K562 (cell line): ENCODE measurements around the gene POMGNT1. TPM values are rescaled to one million over a fixed set of nuclear protein-coding genes. Genes with fewer than 3 reads are reported as not detected.

Experiments
- ATAC-seq: fragments of 200-7000 bp; cut with Tn5 transposase; 3 replicates; pipeline ENCODE4 v1.9.1; 2020; ENCODE audit warnings: moderate library complexity
- BruUV-seq: library from RNA; stranded (reverse); fragments of 400-500 nt; replicated peaks from 2 replicates; lab custom pipeline; 2021; lab: Mats Ljungman, UMichigan
- CTCF ChIA-PET: fragments of 300-600 bp; formaldehyde crosslinking; extraction: SDS; loops from one replicate; lab custom pipeline; 2021; ENCODE audit warnings: low intra/inter-chr PET ratio; lab: Yijun Ruan, JAX
- POLR2A ChIA-PET: fragments of 300-600, 350-650 bp; sonication (Branson Sonifier 250); formaldehyde crosslinking; extraction: SDS; loops from one replicate; lab custom pipeline; 2021; ENCODE audit warnings: antibody characterized with exemption, inconsistent platforms; lab: Yijun Ruan, JAX
- DNase-seq, 4 experiments: peaks; one replicate each; pipeline versions ENCODE4 v3.0.0 to v3.0.0-alpha.2; 2011 to 2018; ENCODE audit warnings: low spot score in 3 of 4, mixed read lengths in 3 of 4; ENCODE audit errors: extremely low read depth in 1 of 4
- FAIRE-seq: peaks from 2 replicates; lab custom pipeline; 2011; peaks lifted over from hg19 to GRCh38; lab: Jason Lieb, UNC
- H2AFZ ChIP-seq: 2 replicates; pipeline ENCODE4 v1.6.0; 2011; ENCODE audit warnings: low read depth, low read length, control low read depth, inconsistent platforms
- H3K27ac ChIP-seq: fragments of 200-600 bp; 3 replicates; pipeline ENCODE4 v1.8.0; 2011; ENCODE audit warnings: low read depth, mild to moderate bottlenecking, control low read depth, inconsistent platforms, low read length, moderate library complexity, mixed read lengths; ENCODE audit errors: extremely low read depth
- H3K27me3 ChIP-seq, 2 experiments: fragments of 300-600 bp in 1 of 2; 2 replicates in 1 of 2; 3 replicates in 1 of 2; pipeline versions ENCODE4 v1.6.0 to v1.8.0; 2011; ENCODE audit warnings: inconsistent platforms in 2 of 2, low read length in 2 of 2, mild to moderate bottlenecking in 1 of 2, mixed read lengths in 1 of 2, moderate library complexity in 1 of 2; ENCODE audit not compliant: control insufficient read depth in 2 of 2, insufficient read depth in 2 of 2
- H3K36me3 ChIP-seq: fragments of 300-600 bp; 3 replicates; pipeline ENCODE4 v1.8.0; 2011; ENCODE audit warnings: mild to moderate bottlenecking, low read length, inconsistent platforms; ENCODE audit not compliant: control insufficient read depth, insufficient read depth
- H3K4me1 ChIP-seq, 2 experiments: fragments of 200-600 bp in 1 of 2; replicated peaks in 1 of 2; 2 replicates in 1 of 2; 3 replicates in 1 of 2; pipeline versions ENCODE4 v1.5.1 to v1.8.0; 2011; ENCODE audit warnings: inconsistent platforms in 2 of 2, low read length in 2 of 2, mild to moderate bottlenecking in 1 of 2, mixed read lengths in 1 of 2, moderate library complexity in 1 of 2; ENCODE audit not compliant: control insufficient read depth in 2 of 2, insufficient read depth in 2 of 2
- H3K4me2 ChIP-seq: 2 replicates; pipeline ENCODE4 v1.6.1; 2011; ENCODE audit warnings: low read length, control low read depth, inconsistent platforms, mixed read lengths; ENCODE audit not compliant: insufficient read depth
- H3K4me3 ChIP-seq: fragments of 200-600 bp; sonication (generic), shearing (Covaris generic); 2 replicates; pipeline ENCODE4 v1.5.1; 2016; ENCODE audit warnings: control low read depth, inconsistent platforms
- H3K79me2 ChIP-seq: fragments of 200-600 bp; 3 replicates; pipeline ENCODE4 v1.8.0; 2011; ENCODE audit warnings: low read length, inconsistent platforms; ENCODE audit not compliant: control insufficient read depth, insufficient read depth
- H3K9ac ChIP-seq, 2 experiments: 2 replicates each; pipeline versions ENCODE4 v1.6.0 to v1.6.1; 2011; ENCODE audit warnings: low read depth in 2 of 2, low read length in 2 of 2, control low read depth in 1 of 2, inconsistent platforms in 1 of 2, mild to moderate bottlenecking in 1 of 2, mixed read lengths in 1 of 2; ENCODE audit not compliant: insufficient read depth in 1 of 2
- H3K9me1 ChIP-seq: one replicate; pipeline ENCODE4 v1.6.0; 2011; ENCODE audit warnings: inconsistent platforms, mild to moderate bottlenecking, low read length, moderate library complexity; ENCODE audit not compliant: control insufficient read depth, insufficient read depth
- H3K9me3 ChIP-seq: replicated peaks from 2 replicates; pipeline ENCODE4 v1.5.1; 2011; ENCODE audit warnings: low read depth, low read length, inconsistent platforms; ENCODE audit not compliant: control insufficient read depth, insufficient read depth
- H4K20me1 ChIP-seq: replicated peaks from 2 replicates; pipeline ENCODE4 v1.6.1; 2011; ENCODE audit warnings: low read length, inconsistent platforms, mixed read lengths; ENCODE audit not compliant: control insufficient read depth, insufficient read depth
- MED1 ChIP-seq: sonication (generic); formaldehyde crosslinking; IDR thresholded peaks from 2 replicates; pipeline ENCODE4 v1.8.1; 2023; ENCODE audit warnings: missing genetic modification reagents, borderline replicate concordance
- WGBS: fragments of 100-300 bp; shearing (Covaris generic); methylation state at CpG from one replicate; pipeline ENCODE4 v1.1.6; 2016; ENCODE audit warnings: low coverage, mixed read lengths; ENCODE audit not compliant: insufficient coverage; ENCODE audit errors: missing lambda C conversion rate; 5-methylcytosine and 5-hydroxymethylcytosine counted together
- in situ Hi-C: fragments of 300-500 bp; cut with MboI; formaldehyde crosslinking; loops from 4 replicates; pipeline ENCODE4 v1.15.0; 2018; ENCODE audit warnings: inconsistent platforms, mixed read lengths
- intact Hi-C: fragments of 100-400 bp; cut with micrococcal nuclease; formaldehyde crosslinking; loops from 2 replicates; pipeline ENCODE4 v1.14.2; 2022
- polyA plus RNA-seq, 8 experiments: library from polyadenylated mRNA; depleted of rRNA in 4 of 8; stranded (reverse) in 5 of 8; unstranded in 3 of 8; fragments of >200 nt; fragmentation: Nextera tagmentation in 2 of 8; fragmentation: Illumina TruSeq in 1 of 8; extraction: Ambion mirVana in 2 of 8; extraction: Trizol in 1 of 8; gene quantifications; 2 replicates each; pipeline versions ENCODE4 v1.2.1 to v1.2.3, GENCODE V29; 2011 to 2014; ENCODE audit warnings: inconsistent platforms in 1 of 8, missing spikeins in 1 of 8
- total RNA-seq, 7 experiments: library from RNA; depleted of rRNA in 6 of 7; stranded (reverse); fragments of >200 nt in 6 of 7; fragmentation: Illumina TruSeq in 2 of 7; extraction: Trizol in 2 of 7; gene quantifications; 2 replicates each; pipeline versions ENCODE4 v1.2.1 to v1.2.3, GENCODE V29; 2011 to 2021; ENCODE audit warnings: low replicate concordance in 1 of 7
- TF ChIP-seq, protein P1 (sequence below): fragments of 200-600 bp; sonication (generic); IDR thresholded peaks from one replicate; pipeline ENCODE4 v1.6.1; 2012; ENCODE audit warnings: mild to moderate bottlenecking, low read depth, low read length, inconsistent platforms
- TF ChIP-seq, protein P2 (sequence below), 2 experiments: fragments of 450-650 bp in 1 of 2; sonication (generic) in 1 of 2; formaldehyde crosslinking in 1 of 2; IDR thresholded peaks in 1 of 2; conservative IDR thresholded peaks in 1 of 2; 2 replicates each; pipeline versions ENCODE4 v1.6.1 to v1.8.1; 2016 to 2023; ENCODE audit warnings: mild to moderate bottlenecking in 2 of 2, moderate library complexity in 2 of 2, inconsistent platforms in 1 of 2, missing genetic modification reagents in 1 of 2
- TF ChIP-seq, protein P3 (sequence below): fragments of 450-650 bp; IDR thresholded peaks from 2 replicates; pipeline ENCODE4 v1.6.1; 2016; ENCODE audit warnings: borderline replicate concordance

Gene POMGNT1
- total and polyA plus RNA-seq, 9 of the 15 experiments (the other 6 are each of a cell fraction or from before 2014, with no cell fraction given): 14.1 to 58.9 (median 37.8) TPM

DNA sequence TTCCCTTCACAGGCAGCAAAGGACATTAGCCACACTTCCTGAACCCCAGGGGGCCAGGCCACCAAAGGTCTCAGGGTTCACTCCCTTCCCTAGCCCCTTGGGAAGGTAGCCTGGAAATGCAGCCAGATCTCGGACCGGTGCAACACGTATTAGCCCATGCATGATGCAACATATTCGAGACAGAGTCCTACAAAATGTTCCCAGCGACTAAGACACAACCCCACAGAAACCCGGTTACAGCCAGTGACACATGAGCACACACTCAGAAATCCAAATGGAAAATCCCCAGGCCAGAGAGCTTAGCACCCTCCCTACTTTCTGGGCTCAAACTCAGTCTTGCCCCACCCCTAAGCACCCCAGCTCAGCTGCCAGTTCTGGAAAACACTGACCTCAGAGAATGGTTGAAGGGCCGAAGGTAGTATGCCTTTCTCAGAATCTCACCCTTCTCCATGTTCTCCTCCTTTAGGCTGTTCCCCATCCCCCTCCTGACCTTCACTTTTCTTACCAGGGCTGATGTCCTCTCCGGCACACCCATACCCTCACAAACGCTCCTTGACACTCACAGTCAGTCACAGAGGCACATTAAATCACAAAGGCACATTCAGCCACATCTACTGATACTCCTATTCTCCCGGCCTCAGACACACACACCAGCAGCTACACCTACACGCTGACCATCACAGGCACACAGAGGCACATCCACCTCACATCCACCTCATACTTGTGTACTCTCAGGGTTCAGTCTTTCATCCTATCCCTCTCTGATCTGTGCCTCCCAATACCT lies 23.6 kb downstream of the POMGNT1 start, which contains the start of gene TSPAN1:
TSPAN1 (plus strand) TSS at position 640 of the 784 bp plus-strand sequence. CDS start 6,021 bp downstream, outside the sequence.
- Histone ChIP-seq H3K4me1 (peaks cover 29 to 33% of the 10 kb centered on the region in 2 experiments), H3K4me3 (no peak within 1 kb of the TSS), H3K36me3 (no peaks in the 10 kb centered on the region), H3K27me3 (0 out of 5 replicates have a peak, but pooled peaks cover 0 to 6% of the 10 kb centered on the region in 2 experiments), H3K27ac (no peak within 1 kb of the TSS), H3K79me2 (no peaks in the 10 kb centered on the region), H2AFZ (peak within 1 kb of the TSS; percentile 76), H3K9me3 (no peaks in the 10 kb centered on the region), H3K9ac (peak within 1 kb of the TSS in 1 of 2 experiments; percentile 57; a peak in 1 of 4 replicates), H4K20me1 (no peaks in the 10 kb centered on the region), H3K4me2 (peak within 1 kb of the TSS; percentile 2; the same call in 1 of the 2 replicates), H3K9me1 (no peaks in the 10 kb centered on the region)
- DNase-seq (no peak), FAIRE-seq (no peak), ATAC-seq (peak; percentile 16)
- no TSS peak for BruUV-seq
- in situ Hi-C loops: loop anchor here (5.0 to 25.0 kb wide), 2 partner anchors 137 to 537 kb away; no protein-coding TSS in a partner anchor
- intact Hi-C loops: loop anchor here (10.0 kb wide), 1 partner anchor 290 kb away; no protein-coding TSS in a partner anchor
- ChIA-PET POLR2A (interaction anchor here (0.6 to 1.9 kb wide), 6 partner anchors 9 to 144 kb away, joined by 3 to 7 read pairs (median 4); partner anchors contain the start of gene RAD54L), CTCF (interaction anchor here (3.0 kb wide), 1 partner anchor 137 kb away, joined by 24 read pairs; no protein-coding TSS in a partner anchor)
- WGBS: 34% methylated on average over 11 of the region's 11 CpGs
- TF ChIP-seq, protein P1, sequence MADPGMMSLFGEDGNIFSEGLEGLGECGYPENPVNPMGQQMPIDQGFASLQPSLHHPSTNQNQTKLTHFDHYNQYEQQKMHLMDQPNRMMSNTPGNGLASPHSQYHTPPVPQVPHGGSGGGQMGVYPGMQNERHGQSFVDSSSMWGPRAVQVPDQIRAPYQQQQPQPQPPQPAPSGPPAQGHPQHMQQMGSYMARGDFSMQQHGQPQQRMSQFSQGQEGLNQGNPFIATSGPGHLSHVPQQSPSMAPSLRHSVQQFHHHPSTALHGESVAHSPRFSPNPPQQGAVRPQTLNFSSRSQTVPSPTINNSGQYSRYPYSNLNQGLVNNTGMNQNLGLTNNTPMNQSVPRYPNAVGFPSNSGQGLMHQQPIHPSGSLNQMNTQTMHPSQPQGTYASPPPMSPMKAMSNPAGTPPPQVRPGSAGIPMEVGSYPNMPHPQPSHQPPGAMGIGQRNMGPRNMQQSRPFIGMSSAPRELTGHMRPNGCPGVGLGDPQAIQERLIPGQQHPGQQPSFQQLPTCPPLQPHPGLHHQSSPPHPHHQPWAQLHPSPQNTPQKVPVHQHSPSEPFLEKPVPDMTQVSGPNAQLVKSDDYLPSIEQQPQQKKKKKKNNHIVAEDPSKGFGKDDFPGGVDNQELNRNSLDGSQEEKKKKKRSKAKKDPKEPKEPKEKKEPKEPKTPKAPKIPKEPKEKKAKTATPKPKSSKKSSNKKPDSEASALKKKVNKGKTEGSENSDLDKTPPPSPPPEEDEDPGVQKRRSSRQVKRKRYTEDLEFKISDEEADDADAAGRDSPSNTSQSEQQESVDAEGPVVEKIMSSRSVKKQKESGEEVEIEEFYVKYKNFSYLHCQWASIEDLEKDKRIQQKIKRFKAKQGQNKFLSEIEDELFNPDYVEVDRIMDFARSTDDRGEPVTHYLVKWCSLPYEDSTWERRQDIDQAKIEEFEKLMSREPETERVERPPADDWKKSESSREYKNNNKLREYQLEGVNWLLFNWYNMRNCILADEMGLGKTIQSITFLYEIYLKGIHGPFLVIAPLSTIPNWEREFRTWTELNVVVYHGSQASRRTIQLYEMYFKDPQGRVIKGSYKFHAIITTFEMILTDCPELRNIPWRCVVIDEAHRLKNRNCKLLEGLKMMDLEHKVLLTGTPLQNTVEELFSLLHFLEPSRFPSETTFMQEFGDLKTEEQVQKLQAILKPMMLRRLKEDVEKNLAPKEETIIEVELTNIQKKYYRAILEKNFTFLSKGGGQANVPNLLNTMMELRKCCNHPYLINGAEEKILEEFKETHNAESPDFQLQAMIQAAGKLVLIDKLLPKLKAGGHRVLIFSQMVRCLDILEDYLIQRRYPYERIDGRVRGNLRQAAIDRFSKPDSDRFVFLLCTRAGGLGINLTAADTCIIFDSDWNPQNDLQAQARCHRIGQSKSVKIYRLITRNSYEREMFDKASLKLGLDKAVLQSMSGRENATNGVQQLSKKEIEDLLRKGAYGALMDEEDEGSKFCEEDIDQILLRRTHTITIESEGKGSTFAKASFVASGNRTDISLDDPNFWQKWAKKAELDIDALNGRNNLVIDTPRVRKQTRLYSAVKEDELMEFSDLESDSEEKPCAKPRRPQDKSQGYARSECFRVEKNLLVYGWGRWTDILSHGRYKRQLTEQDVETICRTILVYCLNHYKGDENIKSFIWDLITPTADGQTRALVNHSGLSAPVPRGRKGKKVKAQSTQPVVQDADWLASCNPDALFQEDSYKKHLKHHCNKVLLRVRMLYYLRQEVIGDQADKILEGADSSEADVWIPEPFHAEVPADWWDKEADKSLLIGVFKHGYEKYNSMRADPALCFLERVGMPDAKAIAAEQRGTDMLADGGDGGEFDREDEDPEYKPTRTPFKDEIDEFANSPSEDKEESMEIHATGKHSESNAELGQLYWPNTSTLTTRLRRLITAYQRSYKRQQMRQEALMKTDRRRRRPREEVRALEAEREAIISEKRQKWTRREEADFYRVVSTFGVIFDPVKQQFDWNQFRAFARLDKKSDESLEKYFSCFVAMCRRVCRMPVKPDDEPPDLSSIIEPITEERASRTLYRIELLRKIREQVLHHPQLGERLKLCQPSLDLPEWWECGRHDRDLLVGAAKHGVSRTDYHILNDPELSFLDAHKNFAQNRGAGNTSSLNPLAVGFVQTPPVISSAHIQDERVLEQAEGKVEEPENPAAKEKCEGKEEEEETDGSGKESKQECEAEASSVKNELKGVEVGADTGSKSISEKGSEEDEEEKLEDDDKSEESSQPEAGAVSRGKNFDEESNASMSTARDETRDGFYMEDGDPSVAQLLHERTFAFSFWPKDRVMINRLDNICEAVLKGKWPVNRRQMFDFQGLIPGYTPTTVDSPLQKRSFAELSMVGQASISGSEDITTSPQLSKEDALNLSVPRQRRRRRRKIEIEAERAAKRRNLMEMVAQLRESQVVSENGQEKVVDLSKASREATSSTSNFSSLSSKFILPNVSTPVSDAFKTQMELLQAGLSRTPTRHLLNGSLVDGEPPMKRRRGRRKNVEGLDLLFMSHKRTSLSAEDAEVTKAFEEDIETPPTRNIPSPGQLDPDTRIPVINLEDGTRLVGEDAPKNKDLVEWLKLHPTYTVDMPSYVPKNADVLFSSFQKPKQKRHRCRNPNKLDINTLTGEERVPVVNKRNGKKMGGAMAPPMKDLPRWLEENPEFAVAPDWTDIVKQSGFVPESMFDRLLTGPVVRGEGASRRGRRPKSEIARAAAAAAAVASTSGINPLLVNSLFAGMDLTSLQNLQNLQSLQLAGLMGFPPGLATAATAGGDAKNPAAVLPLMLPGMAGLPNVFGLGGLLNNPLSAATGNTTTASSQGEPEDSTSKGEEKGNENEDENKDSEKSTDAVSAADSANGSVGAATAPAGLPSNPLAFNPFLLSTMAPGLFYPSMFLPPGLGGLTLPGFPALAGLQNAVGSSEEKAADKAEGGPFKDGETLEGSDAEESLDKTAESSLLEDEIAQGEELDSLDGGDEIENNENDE: no peak
- TF ChIP-seq, protein P2, sequence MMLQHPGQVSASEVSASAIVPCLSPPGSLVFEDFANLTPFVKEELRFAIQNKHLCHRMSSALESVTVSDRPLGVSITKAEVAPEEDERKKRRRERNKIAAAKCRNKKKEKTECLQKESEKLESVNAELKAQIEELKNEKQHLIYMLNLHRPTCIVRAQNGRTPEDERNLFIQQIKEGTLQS (IDR thresholded peaks at IDR 0.05): peak; percentile 89
- TF ChIP-seq, protein P2 (CRISPR knock-in tag; conservative IDR thresholded peaks at IDR 0.05): no peak
- no peak for TF ChIP-seq MED1 (CRISPR knock-in tag)
- TF ChIP-seq, protein P3, sequence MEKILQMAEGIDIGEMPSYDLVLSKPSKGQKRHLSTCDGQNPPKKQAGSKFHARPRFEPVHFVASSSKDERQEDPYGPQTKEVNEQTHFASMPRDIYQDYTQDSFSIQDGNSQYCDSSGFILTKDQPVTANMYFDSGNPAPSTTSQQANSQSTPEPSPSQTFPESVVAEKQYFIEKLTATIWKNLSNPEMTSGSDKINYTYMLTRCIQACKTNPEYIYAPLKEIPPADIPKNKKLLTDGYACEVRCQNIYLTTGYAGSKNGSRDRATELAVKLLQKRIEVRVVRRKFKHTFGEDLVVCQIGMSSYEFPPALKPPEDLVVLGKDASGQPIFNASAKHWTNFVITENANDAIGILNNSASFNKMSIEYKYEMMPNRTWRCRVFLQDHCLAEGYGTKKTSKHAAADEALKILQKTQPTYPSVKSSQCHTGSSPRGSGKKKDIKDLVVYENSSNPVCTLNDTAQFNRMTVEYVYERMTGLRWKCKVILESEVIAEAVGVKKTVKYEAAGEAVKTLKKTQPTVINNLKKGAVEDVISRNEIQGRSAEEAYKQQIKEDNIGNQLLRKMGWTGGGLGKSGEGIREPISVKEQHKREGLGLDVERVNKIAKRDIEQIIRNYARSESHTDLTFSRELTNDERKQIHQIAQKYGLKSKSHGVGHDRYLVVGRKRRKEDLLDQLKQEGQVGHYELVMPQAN: no peak
